ENCODE data around the gene PRDM11. TPM values are rescaled to one million over a fixed set of nuclear protein-coding genes. Genes with fewer than 3 reads are reported as not detected.
A peak's percentile ranks its signal among the peaks of the same experiment; 100 is the strongest.

The PRDM11 gene
- total and polyA plus RNA-seq, 7 experiments from 2014 or later: 0.44 to 8.8 (median 5.7) TPM

DNA sequence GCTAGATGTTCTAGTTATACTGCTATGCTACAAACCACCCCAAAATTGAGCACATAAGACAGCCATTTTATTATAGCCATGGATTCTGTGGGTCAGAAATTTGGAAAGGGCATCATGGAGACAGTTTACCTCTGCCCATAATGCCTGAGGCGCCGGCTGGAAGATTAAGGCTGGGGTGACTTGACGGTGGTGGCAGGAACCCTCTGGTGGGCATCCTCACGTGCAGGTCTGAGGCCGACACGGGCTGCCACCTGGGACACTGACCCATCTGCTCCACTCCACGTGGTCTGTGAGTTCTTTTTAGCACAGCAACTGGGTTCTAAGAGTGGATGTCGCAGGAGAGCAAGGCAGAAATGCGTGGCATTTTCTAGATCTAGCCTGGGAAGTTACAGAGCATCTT, 40.0 kb upstream of the PRDM11 start:
- peaks cover 4 to 15% (median 10%) of the 10 kb centered on the region in 5 donors for H3K27me3 Mint-ChIP-seq
- CTCF ChIA-PET: interaction anchor here (0.5 to 18.2 kb wide), 5 partner anchors 10 to 264 kb away, joined by 3 to 567 read pairs (median 4); no protein-coding TSS in a partner anchor

GRCh38 chr11:45107029-45107428, 39.4 kb upstream of the PRDM11 start:
- H3K9me3 Mint-ChIP-seq: peaks cover 0 to 2% (median 0%) of the 10 kb centered on the region in 11 donors
- CTCF ChIA-PET: interaction anchor here (1.1 to 18.2 kb wide), 3 partner anchors 10 to 173 kb away, joined by 3 to 567 read pairs (median 4); no protein-coding TSS in a partner anchor
- intact Hi-C loops (cut with micrococcal nuclease): no loop called here

More for the DNA sequence above, 40.0 kb upstream of the PRDM11 start:
- peaks cover 8 to 11% of the 10 kb centered on the region in 2 donors for H3K4me1 ChIP-seq (ENCODE audit: control insufficient read depth in 2 of 2, insufficient read depth in 2 of 2, low read length in 2 of 2)
- ATAC-seq (no peak), DNase-seq (no peak)
- Mint-ChIP-seq H3K27ac (no peak overlapping the region), H3K4me1 (peaks cover 6 to 14% (median 9%) of the 10 kb centered on the region in 7 donors), H3K36me3 (no peaks in the 10 kb centered on the region), H3K9me3 (peaks cover 0 to 2% (median 0%) of the 10 kb centered on the region in 11 donors), H3K4me3 (no peak overlapping the region)
- H3K36me3 ChIP-seq (ENCODE audit: control insufficient read depth in 2 of 3, insufficient read depth in 3 of 3, low read length in 3 of 3): no peaks in the 10 kb centered on the region
- intact Hi-C loops (cut with micrococcal nuclease): no loop called here
- no peak overlapping the region for H3K27ac ChIP-seq (ENCODE audit: low read depth, low read length)
- H3K4me3 ChIP-seq (ENCODE audit: low read length): no peak overlapping the region
- H3K9me3 ChIP-seq (ENCODE audit: control insufficient read depth in 2 of 3, low read length in 3 of 3): no peaks in the 10 kb centered on the region
- peaks cover 0 to 2% of the 10 kb centered on the region in 2 donors for H3K27me3 ChIP-seq (ENCODE audit: control insufficient read depth in 2 of 2, insufficient read depth in 2 of 2, low read length in 2 of 2)
- POLR2A ChIA-PET: no interaction called here

DNA sequence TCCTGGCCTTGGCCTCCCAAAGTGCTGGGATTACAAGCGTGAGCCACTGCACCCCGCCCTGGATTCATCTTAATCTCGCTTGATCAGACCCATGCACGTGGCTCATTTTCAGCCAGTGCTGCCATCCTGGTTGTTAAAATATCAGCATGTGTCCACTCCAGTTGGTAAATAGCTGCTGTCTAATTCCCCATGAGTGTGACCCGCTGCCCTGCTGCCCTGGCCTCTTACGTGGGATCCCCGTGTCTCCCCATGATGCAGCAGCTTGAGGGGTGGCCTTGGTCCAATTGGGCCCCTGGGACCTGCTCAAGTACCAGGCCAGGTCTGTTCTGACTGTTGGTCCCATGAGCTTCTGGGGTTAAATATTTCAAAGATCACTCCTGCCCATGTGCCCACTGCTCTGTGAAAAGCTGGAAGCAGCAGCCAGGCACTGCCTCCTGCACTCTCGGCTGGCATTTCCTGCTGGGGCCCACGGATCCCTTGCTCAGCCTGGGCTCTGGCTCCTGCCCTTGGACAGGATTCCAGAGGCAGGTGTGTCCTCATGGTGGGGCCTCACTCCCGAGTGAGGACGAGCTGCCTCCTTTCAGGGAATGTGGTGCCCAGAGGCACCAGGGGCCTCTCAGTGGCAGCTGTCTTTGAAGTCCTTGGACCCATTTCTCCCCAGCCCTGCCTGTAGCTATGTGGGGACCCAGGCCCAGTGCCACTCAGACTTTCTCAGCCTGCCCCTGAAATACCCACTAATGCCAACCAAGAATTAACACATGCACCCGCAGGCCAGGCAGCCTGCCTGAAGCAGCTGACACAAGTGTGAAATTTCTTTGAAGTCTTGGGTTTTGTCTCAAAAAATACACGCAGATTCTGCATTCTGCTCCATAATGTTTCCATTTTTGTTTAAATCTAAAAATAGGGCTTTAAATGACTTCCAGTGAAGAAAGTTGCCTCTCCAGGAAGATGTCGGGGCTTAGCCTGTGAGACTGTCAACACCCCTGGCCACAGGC, 38.1 kb upstream of the PRDM11 start:
- peaks cover 16 to 34% (median 25%) of the 10 kb centered on the region in 5 donors for H3K27me3 Mint-ChIP-seq
- H3K36me3 Mint-ChIP-seq: no peaks in the 10 kb centered on the region
- ChIA-PET POLR2A (no interaction called here), CTCF (interaction anchor here (0.6 to 18.2 kb wide), 8 partner anchors 9 to 227 kb away, joined by 3 to 567 read pairs (median 4); no protein-coding TSS in a partner anchor)
- H3K4me3 Mint-ChIP-seq: no peak overlapping the region
- Histone ChIP-seq H3K36me3 (ENCODE audit: control insufficient read depth in 2 of 3, insufficient read depth in 3 of 3, low read length in 3 of 3) (no peaks in the 10 kb centered on the region), H3K4me1 (ENCODE audit: control insufficient read depth in 2 of 2, insufficient read depth in 2 of 2, low read length in 2 of 2) (peaks cover 0 to under 1% of the 10 kb centered on the region in 2 donors), H3K4me3 (ENCODE audit: low read length) (no peak overlapping the region), H3K27me3 (ENCODE audit: control insufficient read depth in 2 of 2, insufficient read depth in 2 of 2, low read length in 2 of 2) (peaks cover 0 to 3% of the 10 kb centered on the region in 2 donors), H3K9me3 (ENCODE audit: control insufficient read depth in 2 of 3, low read length in 3 of 3) (no peaks in the 10 kb centered on the region), H3K27ac (ENCODE audit: low read depth, low read length) (no peak overlapping the region)
- no peaks in the 10 kb centered on the region for H3K4me1 Mint-ChIP-seq
- ATAC-seq (no peak), DNase-seq (no peak)
- H3K9me3 Mint-ChIP-seq: peaks cover 0 to 2% (median 0%) of the 10 kb centered on the region in 11 donors
- intact Hi-C loops (cut with micrococcal nuclease): no loop called here
- no peak overlapping the region for H3K27ac Mint-ChIP-seq

More at GRCh38 chr11:45107029-45107428, 39.4 kb upstream of the PRDM11 start:
- POLR2A ChIA-PET: no interaction called here
- no peak overlapping the region for H3K4me3 ChIP-seq (ENCODE audit: low read length)
- no peak overlapping the region for H3K27ac ChIP-seq (ENCODE audit: low read depth, low read length)
- Mint-ChIP-seq H3K36me3 (no peaks in the 10 kb centered on the region), H3K4me1 (peaks cover 5 to 13% (median 9%) of the 10 kb centered on the region in 7 donors), H3K27ac (no peak overlapping the region), H3K4me3 (no peak overlapping the region), H3K27me3 (peaks cover 5 to 21% (median 15%) of the 10 kb centered on the region in 5 donors)
- no peaks in the 10 kb centered on the region for H3K36me3 ChIP-seq (ENCODE audit: control insufficient read depth in 2 of 3, insufficient read depth in 3 of 3, low read length in 3 of 3)
- peaks cover 0 to 3% of the 10 kb centered on the region in 2 donors for H3K27me3 ChIP-seq (ENCODE audit: control insufficient read depth in 2 of 2, insufficient read depth in 2 of 2, low read length in 2 of 2)
- no peaks in the 10 kb centered on the region for H3K9me3 ChIP-seq (ENCODE audit: control insufficient read depth in 2 of 3, low read length in 3 of 3)
- peaks cover 8 to 11% of the 10 kb centered on the region in 2 donors for H3K4me1 ChIP-seq (ENCODE audit: control insufficient read depth in 2 of 2, insufficient read depth in 2 of 2, low read length in 2 of 2)
- DNase-seq (no peak), ATAC-seq (no peak)

- Histone ChIP-seq H3K4me3 (ENCODE audit: low read length) (no peak overlapping the region), H3K36me3 (ENCODE audit: control insufficient read depth in 2 of 3, insufficient read depth in 3 of 3, low read length in 3 of 3) (no peaks in the 10 kb centered on the region), H3K4me1 (ENCODE audit: control insufficient read depth in 2 of 2, insufficient read depth in 2 of 2, low read length in 2 of 2) (no peaks in the 10 kb centered on the region), H3K9me3 (ENCODE audit: control insufficient read depth in 2 of 3, low read length in 3 of 3) (no peaks in the 10 kb centered on the region), H3K27me3 (ENCODE audit: control insufficient read depth in 2 of 2, insufficient read depth in 2 of 2, low read length in 2 of 2) (peaks cover 0 to 3% of the 10 kb centered on the region in 2 donors), H3K27ac (ENCODE audit: low read depth, low read length) (no peak overlapping the region)
- ChIA-PET POLR2A (interaction anchor here (0.6 kb wide), 1 partner anchor 479 kb away, joined by 4 read pairs; no protein-coding TSS in a partner anchor), CTCF (interaction anchor here (1.1 to 18.2 kb wide), 7 partner anchors 32 to 262 kb away, joined by 4 to 567 read pairs (median 10); no protein-coding TSS in a partner anchor)
- ATAC-seq (no peak), DNase-seq (no peak)
- Mint-ChIP-seq H3K36me3 (peaks cover 0 to 2% (median 0%) of the 10 kb centered on the region in 5 donors), H3K4me3 (no peak overlapping the region), H3K4me1 (no peaks in the 10 kb centered on the region), H3K27me3 (peaks cover 21 to 43% (median 33%) of the 10 kb centered on the region in 5 donors), H3K9me3 (peaks cover 0 to 5% (median 0%) of the 10 kb centered on the region in 11 donors), H3K27ac (no peak overlapping the region)
- intact Hi-C loops (cut with micrococcal nuclease): no loop called here
These were observed 37.0 kb upstream of the PRDM11 start for GRCh38 chr11:45109400-45109799.

GRCh38 chr11:45110562-45110961, 35.9 kb upstream of the PRDM11 start:
- ChIA-PET CTCF (interaction anchor here (0.6 to 18.2 kb wide), 19 partner anchors 9 to 525 kb away, joined by 3 to 567 read pairs (median 3); no protein-coding TSS in a partner anchor), POLR2A (interaction anchor here (0.6 to 0.8 kb wide), 2 partner anchors 73 to 231 kb away, joined by 3 read pairs; no protein-coding TSS in a partner anchor)
- no peaks in the 10 kb centered on the region for H3K4me1 Mint-ChIP-seq
- Histone ChIP-seq H3K27ac (ENCODE audit: low read depth, low read length) (no peak overlapping the region), H3K4me1 (ENCODE audit: control insufficient read depth in 2 of 2, insufficient read depth in 2 of 2, low read length in 2 of 2) (no peaks in the 10 kb centered on the region), H3K9me3 (ENCODE audit: control insufficient read depth in 2 of 3, low read length in 3 of 3) (no peaks in the 10 kb centered on the region), H3K4me3 (ENCODE audit: low read length) (no peak overlapping the region), H3K27me3 (ENCODE audit: control insufficient read depth in 2 of 2, insufficient read depth in 2 of 2, low read length in 2 of 2) (peaks cover 3 to 5% of the 10 kb centered on the region in 2 donors), H3K36me3 (ENCODE audit: control insufficient read depth in 2 of 3, insufficient read depth in 3 of 3, low read length in 3 of 3) (no peaks in the 10 kb centered on the region)
- H3K9me3 Mint-ChIP-seq: peaks cover 0 to 9% (median 0%) of the 10 kb centered on the region in 11 donors
- peaks cover 25 to 55% (median 43%) of the 10 kb centered on the region in 5 donors for H3K27me3 Mint-ChIP-seq
- peak; percentile 78 for ATAC-seq
- H3K4me3 Mint-ChIP-seq: no peak overlapping the region
- peak in 7 of 9 donors; percentile 41 to 73 (median 59) for DNase-seq
- H3K27ac Mint-ChIP-seq: no peak overlapping the region
- peaks cover 0 to 6% (median 0%) of the 10 kb centered on the region in 5 donors for H3K36me3 Mint-ChIP-seq
- intact Hi-C loops (cut with micrococcal nuclease): loop anchor here (1.0 to 10.0 kb wide), 5 partner anchors 36 to 544 kb away; partner anchors contain the start of gene PRDM11 (in 1 of the 2)

- peaks cover 43 to 66% (median 56%) of the 10 kb centered on the region in 5 donors for H3K27me3 Mint-ChIP-seq
- H3K27ac ChIP-seq (ENCODE audit: low read depth, low read length): no peak overlapping the region
- H3K4me3 Mint-ChIP-seq: no peak overlapping the region
- no peaks in the 10 kb centered on the region for H3K4me1 ChIP-seq (ENCODE audit: control insufficient read depth in 2 of 2, insufficient read depth in 2 of 2, low read length in 2 of 2)
- no peak overlapping the region for H3K4me3 ChIP-seq (ENCODE audit: low read length)
- no peaks in the 10 kb centered on the region for H3K4me1 Mint-ChIP-seq
- peaks cover 0 to 12% (median 0%) of the 10 kb centered on the region in 11 donors for H3K9me3 Mint-ChIP-seq
- peaks cover 3 to 5% of the 10 kb centered on the region in 2 donors for H3K27me3 ChIP-seq (ENCODE audit: control insufficient read depth in 2 of 2, insufficient read depth in 2 of 2, low read length in 2 of 2)
- intact Hi-C loops (cut with micrococcal nuclease): loop anchor here in 1 of 2 donors (10.0 kb wide), 1 partner anchor 541 kb away; no protein-coding TSS in a partner anchor
- no peak for ATAC-seq
- ChIA-PET POLR2A (no interaction called here), CTCF (interaction anchor here (0.7 kb wide), 1 partner anchor 228 kb away, joined by 3 read pairs; no protein-coding TSS in a partner anchor)
- H3K9me3 ChIP-seq (ENCODE audit: control insufficient read depth in 2 of 3, low read length in 3 of 3): no peaks in the 10 kb centered on the region
- no peak overlapping the region for H3K27ac Mint-ChIP-seq
- DNase-seq: no peak
- no peaks in the 10 kb centered on the region for H3K36me3 ChIP-seq (ENCODE audit: control insufficient read depth in 2 of 3, insufficient read depth in 3 of 3, low read length in 3 of 3)
- peaks cover 0 to 6% (median 0%) of the 10 kb centered on the region in 5 donors for H3K36me3 Mint-ChIP-seq
These were observed 32.6 kb upstream of the PRDM11 start for GRCh38 chr11:45113807-45114206.
